ENCODE results near the gene OR2H1.

The OR2H1 gene

GRCh38 chr6:29510746-29511300 lies 53.9 kb downstream of the OR2H1 start:
- DNase-seq (ENCODE audit: low read depth in 2 of 2): no peak
